Adrenal gland (tissue), 5 donors: ENCODE measurements around the gene DOCK9.

ENCODE experiments used
- POLR2A ChIP-seq, 2 donors: fragments of 450-650 bp; IDR thresholded peaks; one replicate each; pipeline ENCODE4 v1.6.1; 2017; ENCODE audit warnings: antibody characterized with exemption in 2 of 2, mild to moderate bottlenecking in 2 of 2, moderate library complexity in 1 of 2
- TF ChIP-seq, protein P1 (sequence below), 6 experiments: fragments of 450-650 bp in 4 of 6; fragments of 200-600 bp in 2 of 6; sonication (generic) in 1 of 6; IDR thresholded peaks; 1 replicate in 5 of 6; 2 replicates in 1 of 6; pipeline versions ENCODE4 v1.5.1 to v1.8.0; 2016 to 2021; ENCODE audit warnings: antibody characterized with exemption in 6 of 6, mild to moderate bottlenecking in 2 of 6, moderate library complexity in 1 of 6
- donor health status: DM: no; HTN: no; CAD: no.

DNA sequence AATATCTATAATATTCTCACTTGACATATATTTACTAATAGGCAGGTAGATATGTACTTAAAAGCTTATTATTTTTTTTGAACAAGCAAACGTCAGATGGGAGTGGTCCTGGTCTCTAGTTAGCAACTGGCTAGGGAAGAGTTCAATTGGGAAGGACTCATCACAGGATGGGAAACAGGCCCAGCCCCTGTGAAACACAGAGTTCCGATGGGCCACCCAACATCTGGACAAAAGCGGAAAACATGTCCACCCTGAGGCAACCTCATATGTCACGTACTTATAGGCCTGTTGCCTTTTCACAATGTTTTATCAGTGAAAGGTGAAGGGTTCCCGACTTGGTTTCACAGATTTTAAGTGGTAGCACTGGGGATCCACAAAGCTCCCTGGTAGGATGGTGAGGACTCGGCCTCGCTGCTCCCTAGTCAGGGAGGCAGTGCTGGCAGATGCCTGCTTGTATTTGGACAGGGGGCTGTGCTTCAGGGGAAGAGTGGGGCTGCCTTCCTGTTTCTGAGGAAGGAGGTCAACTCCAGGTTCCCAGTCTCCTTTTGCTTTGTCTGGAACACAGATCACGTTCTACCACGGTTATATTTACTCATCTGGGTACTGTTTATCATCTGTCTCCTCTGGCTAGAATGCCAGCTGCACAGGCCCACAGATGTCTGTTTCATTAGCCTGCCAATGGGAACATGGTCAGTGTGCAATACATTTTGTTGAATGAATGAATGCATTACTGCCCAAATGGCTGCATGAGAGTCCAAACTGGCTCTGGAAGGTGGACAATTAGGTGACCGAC lies 176.0 kb downstream of the DOCK9 start:
- TF ChIP-seq, protein P1, sequence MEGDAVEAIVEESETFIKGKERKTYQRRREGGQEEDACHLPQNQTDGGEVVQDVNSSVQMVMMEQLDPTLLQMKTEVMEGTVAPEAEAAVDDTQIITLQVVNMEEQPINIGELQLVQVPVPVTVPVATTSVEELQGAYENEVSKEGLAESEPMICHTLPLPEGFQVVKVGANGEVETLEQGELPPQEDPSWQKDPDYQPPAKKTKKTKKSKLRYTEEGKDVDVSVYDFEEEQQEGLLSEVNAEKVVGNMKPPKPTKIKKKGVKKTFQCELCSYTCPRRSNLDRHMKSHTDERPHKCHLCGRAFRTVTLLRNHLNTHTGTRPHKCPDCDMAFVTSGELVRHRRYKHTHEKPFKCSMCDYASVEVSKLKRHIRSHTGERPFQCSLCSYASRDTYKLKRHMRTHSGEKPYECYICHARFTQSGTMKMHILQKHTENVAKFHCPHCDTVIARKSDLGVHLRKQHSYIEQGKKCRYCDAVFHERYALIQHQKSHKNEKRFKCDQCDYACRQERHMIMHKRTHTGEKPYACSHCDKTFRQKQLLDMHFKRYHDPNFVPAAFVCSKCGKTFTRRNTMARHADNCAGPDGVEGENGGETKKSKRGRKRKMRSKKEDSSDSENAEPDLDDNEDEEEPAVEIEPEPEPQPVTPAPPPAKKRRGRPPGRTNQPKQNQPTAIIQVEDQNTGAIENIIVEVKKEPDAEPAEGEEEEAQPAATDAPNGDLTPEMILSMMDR (IDR thresholded peaks at IDR 0.05) = no peak
- no peak for TF ChIP-seq POLR2A (IDR thresholded peaks at IDR 0.05)
